Measurements from ENCODE around the gene LUZP4.
"Not testable (repeated sequence)": the region's sequence is repeated elsewhere in the genome, so short reads cannot be mapped to it uniquely, and the experiment has no call there.

Gene LUZP4

DNA sequence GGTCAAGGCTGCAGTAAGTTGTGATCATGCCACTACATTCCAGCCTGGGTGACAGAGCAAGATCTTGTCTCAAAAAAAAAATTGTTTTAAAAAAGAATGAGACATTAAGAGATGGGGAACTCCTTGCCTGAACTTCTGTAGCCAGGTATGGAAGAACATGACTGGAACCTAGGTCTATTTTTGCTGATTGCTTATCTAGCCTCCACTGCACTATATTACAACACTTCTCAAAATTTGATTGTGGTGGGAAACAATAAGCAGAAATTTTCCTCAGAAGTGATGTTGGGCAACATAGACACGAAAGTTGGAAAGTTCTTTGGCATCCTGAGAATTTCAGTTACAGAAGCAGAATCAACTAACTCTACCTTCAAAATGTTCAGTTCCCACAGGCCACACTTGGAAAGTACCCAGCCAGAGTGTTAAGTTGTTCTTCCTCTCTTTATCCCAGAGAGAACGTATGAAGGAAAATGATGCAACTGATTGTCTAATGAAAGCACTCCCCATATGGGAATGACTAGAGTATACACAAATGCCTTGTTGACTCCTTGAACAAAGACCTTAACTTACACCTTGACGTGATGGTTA, 50.0 kb downstream of the LUZP4 start:
- no peak for DNase-seq

DNA sequence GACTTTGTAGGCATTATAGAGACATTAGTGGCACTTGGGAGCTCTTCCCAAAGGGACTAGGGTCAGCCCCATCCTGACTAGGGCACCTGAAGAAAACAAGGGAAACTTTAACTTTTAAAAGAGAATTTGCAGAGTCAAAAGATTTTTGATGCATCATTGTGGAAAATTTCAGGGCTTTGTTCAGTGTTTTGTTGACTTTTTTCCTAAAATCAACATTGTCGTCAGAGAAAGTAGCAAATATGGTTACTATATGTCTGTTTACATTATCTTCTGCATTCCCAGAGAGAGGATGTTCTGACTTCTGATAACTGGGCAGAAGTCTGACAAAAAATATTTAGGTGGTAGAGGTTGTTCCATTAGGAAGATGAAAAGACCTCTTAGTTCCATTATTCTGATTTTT, 51.9 kb downstream of the LUZP4 start:
- no peak for DNase-seq

DNA sequence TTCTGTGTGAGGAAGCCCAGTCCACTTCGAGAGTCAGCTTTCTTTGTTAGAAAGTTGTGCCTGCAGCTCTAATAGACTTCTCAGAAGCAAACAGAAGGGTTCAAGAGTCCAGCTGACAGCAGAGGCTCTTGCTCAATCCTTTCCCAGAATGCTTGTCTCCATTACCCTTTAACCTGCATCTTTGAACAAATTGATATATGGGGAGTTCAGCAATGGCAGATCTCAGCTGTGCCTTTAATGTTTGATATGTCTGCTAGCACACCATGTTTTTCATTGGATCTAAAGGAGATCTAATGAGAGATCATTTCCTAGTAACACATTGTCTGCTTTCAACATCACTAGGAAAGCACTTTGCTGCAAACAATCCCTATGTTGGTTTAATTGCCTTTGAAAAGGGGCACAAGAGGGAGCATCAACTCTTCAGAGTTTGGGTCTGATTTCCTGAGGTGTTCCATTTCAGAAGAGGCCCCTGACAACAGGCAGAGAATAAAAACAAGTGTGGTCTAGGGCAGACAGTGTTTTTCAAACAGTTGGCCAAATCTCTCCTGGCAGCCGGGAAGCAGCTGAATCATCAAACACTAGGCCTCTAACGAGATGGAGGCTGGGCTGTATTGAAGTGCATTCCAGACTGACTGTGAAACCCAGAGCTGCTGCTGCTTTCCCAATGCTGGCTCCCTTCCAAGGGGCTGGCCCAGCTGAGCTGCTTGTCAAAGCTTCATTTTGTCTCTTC, 55.5 kb downstream of the LUZP4 start:
- peak; percentile 92 for DNase-seq

DNA sequence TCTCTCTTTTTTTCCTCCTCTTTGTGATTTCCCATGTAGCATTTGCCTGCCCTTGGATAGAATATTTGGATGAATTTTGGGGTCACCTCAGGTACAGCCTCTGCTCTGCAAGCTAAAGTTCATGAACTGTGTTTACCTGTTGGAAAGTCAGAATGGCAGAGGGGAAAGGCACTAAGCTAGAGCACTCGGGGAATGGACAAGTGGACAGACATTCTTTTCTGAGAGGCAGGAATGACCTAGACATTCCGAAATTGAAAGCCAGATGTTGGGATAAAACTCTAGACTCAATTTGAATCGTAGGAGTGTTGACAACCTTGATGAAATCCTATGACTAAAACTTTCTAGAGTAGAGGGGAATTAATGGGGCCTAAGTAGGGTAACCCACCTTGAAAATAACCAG, 56.1 kb downstream of the LUZP4 start:
- DNase-seq, result no peak

DNA sequence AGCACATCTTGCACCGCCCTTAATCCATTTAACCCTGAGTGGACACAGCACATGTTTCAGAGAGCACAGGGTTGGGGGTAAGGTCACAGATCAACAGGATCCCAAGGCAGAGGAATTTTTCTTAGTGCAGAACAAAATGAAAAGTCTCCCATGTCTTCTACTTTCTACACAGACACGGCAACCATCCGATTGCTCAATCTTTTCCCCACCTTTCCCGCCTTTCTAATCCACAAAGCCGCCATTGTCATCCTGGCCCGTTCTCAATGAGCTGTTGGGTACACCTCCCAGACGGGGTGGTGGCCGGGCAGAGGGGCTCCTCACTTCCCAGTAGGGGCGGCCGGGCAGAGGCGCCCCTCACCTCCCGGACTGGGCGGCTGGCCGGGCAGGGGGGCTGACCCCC, 57.2 kb downstream of the LUZP4 start:
- DNase-seq, result not testable (repeated sequence)

DNA sequence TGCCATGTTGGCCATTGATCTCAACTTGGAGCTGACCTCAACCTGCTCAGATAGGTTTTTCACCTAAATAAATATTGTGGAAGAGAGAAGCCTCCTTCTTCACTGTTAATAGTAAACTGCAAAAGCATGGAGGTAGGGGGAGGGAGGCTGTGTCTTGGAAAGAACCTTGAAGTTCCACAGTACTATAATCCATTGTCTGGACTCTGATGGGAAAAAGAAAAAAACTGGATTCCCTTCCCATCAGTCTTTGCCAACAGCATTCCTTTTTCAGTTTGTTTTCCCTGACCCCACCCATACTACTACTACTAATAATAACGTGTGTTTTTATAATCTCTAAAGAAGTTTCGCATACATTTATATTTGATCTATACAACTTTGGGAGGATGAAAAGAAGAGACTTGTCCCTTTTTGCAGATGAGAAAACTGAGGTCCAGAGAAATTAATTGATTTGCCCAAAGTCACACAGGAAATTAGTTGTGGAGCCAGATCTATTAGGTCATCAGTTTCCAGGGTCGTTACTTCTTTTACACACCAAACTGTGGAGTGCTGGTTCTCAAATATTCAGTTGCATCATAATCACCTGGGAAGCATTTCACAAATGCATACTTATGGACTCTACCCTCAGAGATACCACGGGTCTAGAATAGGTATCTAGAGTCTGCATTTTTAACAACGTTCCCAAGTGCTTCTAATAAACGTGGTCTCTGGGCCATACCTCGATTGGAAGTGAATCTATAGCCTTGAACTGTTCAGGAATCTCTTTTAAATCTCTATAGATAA, 59.1 kb downstream of the LUZP4 start:
- no peak for DNase-seq

DNA sequence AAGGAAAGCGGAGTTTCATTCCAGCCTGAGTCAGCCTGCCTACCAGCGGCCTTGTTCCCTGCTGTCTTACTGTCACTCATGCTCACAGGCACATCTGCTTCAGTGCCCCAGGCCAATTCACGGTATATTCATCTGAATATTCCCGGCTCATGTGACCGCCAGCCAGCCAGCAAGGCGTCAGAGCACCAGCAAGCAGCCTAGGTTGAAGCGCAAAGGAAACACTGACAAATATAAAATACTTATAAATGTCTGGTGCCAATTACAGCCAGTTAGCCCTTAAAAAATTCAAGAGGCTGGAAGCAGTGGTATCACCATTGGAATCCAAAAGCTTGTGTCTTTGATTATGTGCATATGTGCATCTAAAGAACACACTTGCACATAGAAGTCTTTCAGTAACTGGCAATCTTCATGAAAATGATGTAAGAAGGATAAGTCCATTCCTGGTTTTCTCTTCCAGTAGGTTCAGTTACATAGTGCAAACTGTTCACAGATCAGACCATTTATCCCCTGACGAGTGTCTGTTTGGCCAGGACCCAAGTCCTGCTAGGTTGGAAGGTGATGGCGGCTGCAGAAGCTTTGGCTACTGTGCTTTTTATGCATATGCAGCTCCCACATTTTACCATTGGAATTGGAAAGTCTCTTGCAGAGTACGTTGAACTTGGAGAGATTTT, 61.3 kb downstream of the LUZP4 start:
- DNase-seq, result no peak

DNA sequence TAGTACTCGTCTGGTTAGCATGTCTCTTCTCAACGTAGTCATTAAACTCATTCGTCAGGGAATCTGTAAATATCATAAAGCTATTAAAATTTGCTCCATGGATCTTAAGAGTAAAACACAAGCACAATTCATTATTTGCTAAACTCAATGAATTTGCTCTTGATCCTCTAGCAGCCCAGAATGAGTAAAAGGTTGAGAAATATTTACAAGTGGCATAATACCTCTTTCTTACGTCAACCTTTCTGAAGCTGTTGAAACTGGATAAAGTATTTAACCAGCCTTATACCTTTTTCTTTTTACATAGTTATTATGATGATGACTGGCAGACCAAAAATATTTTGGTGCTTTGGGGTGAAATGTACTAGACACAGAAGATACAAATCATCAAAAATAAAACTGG, 66.9 kb downstream of the LUZP4 start:
- DNase-seq, result no peak

All from NCI-H510A treated with DMSO at 0.1 percent for 48 hours (cell line).